ENCODE measurements around the gene TECTA. TPM values are rescaled to one million over a fixed set of nuclear protein-coding genes. Genes with fewer than 3 reads are reported as not detected.

Gene TECTA
- polyA plus RNA-seq, 1 of the 3 experiments (the other 2 are of a cell fraction), result 0.58 TPM

DNA sequence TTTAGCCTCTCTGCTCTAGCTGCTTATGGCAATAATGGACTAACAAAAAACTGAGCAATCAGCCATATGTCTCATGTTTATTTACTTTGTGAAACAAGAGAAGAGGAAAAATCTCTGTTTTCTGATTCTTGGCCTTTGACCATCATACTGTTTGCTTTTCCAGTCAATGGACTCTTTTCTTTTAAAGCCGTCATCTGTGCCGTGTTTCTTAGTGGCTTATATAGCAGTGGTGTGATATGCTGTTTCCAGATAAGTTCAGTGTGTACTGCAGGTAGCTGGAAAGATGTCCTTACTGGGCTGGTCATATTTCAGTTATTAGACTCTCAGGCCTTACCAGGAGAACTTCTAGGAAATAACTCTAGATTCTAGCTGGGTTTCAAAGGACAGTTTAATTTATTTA is 33.6 kb upstream of the TECTA start:
- no peaks in the 10 kb centered on the region for H3K79me2 ChIP-seq (ENCODE audit: insufficient read depth)
- DNase-seq, result no peak

DNA sequence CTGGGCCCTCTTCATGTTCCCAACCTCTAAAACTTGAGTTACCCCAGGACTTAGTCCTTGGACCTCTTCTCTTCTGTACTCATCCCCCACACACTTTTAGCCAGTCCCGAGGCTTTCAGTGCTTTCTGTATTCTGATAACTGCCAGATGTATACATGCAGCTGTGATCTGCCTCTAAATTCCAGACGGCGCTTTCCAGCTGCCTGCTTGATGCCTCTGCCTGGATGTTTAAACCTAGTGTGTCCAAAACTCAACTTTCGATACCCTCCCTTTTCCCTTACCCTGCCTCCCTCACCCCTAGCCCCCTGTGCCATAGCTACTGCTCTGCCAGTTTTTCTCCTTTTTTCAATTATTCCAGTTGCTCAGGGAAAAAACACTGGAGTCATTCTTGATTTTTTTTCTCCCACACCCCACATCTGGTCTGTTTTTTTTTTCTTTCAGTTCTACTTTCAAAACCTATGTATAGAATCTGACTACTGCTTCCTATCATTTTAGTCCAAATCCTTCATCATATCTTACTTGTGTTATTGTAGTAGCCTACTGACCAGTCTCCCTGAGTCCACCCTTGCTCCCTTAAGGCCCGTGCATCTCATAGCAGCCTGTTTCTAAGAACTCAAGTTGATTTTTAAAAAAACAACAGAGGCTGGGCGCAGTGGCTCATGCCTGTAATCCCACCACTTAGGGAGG is 32.9 kb upstream of the TECTA start:
- Histone ChIP-seq H3K79me2 (ENCODE audit: insufficient read depth) (no peaks in the 10 kb centered on the region), H3K9me2 (no peaks in the 10 kb centered on the region; the same call in 1 of the 2 replicates), H3K27me3 (ENCODE audit: insufficient read depth) (no peaks in the 10 kb centered on the region), H3K27ac (ENCODE audit: low read depth in 2 of 2, low read length in 1 of 2) (peak overlapping the region in 1 of 2 experiments; percentile 62; a peak in 2 of 4 replicates), H3F3A (replicated peaks; ENCODE audit: insufficient read depth) (peaks cover 3% of the 10 kb centered on the region), H3K4me2 (no peak overlapping the region), H3K36me3 (replicated peaks in 1 of 2; ENCODE audit: control insufficient read depth in 1 of 2, insufficient read depth in 2 of 2, low read length in 1 of 2) (peaks cover 53 to 61% of the 10 kb centered on the region in 2 experiments), H3K9me3 (no peaks in the 10 kb centered on the region), H4K20me1 (ENCODE audit: insufficient read depth) (no peaks in the 10 kb centered on the region), H2AFZ (ENCODE audit: low read depth) (no peak overlapping the region), H3K4me3 (ENCODE audit: low read depth in 2 of 2, low read length in 1 of 2) (no peak overlapping the region), H3K4me1 (ENCODE audit: control insufficient read depth in 1 of 2, insufficient read depth in 2 of 2, low read depth in 1 of 2, low read length in 1 of 2) (peaks cover 0 to 6% of the 10 kb centered on the region in 2 experiments; a peak in 2 of 4 replicates), H3K9ac (no peak overlapping the region)
- 83% methylated on average over 6 of the region's 6 CpGs for WGBS (ENCODE audit: low lambda C conversion rate)
- ChIA-PET CTCF (interaction anchor here (1.1 to 1.9 kb wide), 4 partner anchors 11 to 37 kb away, joined by 3 to 5 read pairs (median 4); no protein-coding TSS in a partner anchor), POLR2A (no interaction called here)
- DNase-seq, result peak; percentile 45
- TF ChIP-seq EP300 (IDR thresholded peaks at IDR 0.05; ENCODE audit: borderline replicate concordance in 1 of 2, low read depth in 1 of 2, low read length in 1 of 2), result 0 out of 4 replicates have a peak, but pooled peaks of 1 of the 2 experiments have one; percentile 38
- TF ChIP-seq GABPA (IDR thresholded peaks at IDR 0.05; ENCODE audit: low read depth), result no peak
- no peak for TF ChIP-seq RCOR1 (IDR thresholded peaks at IDR 0.05; ENCODE audit: low read length)

More for the DNA sequence above, 33.6 kb upstream of the TECTA start:
- Histone ChIP-seq H3K27ac (ENCODE audit: low read depth in 2 of 2, low read length in 1 of 2) (peak overlapping the region in 1 of 2 experiments; percentile 62; a peak in 2 of 4 replicates), H3K9me3 (no peaks in the 10 kb centered on the region), H3K27me3 (ENCODE audit: insufficient read depth) (no peaks in the 10 kb centered on the region), H3K4me2 (no peak overlapping the region), H3K9me2 (no peaks in the 10 kb centered on the region), H4K20me1 (ENCODE audit: insufficient read depth) (no peaks in the 10 kb centered on the region), H3K4me1 (ENCODE audit: control insufficient read depth in 1 of 2, insufficient read depth in 2 of 2, low read depth in 1 of 2, low read length in 1 of 2) (peaks cover 0 to 6% of the 10 kb centered on the region in 2 experiments; a peak in 2 of 4 replicates), H3K9ac (no peak overlapping the region), H3K36me3 (replicated peaks in 1 of 2; ENCODE audit: control insufficient read depth in 1 of 2, insufficient read depth in 2 of 2, low read length in 1 of 2) (peaks cover 50 to 61% of the 10 kb centered on the region in 2 experiments), H2AFZ (ENCODE audit: low read depth) (no peak overlapping the region), H3F3A (replicated peaks; ENCODE audit: insufficient read depth) (peaks cover 3% of the 10 kb centered on the region), H3K4me3 (ENCODE audit: low read depth in 2 of 2, low read length in 1 of 2) (no peak overlapping the region)
- TF ChIP-seq RFX5 (IDR thresholded peaks at IDR 0.05; ENCODE audit: low read length), result no peak
- no peak for TF ChIP-seq EZH2phosphoT487 (IDR thresholded peaks at IDR 0.05; ENCODE audit: borderline replicate concordance, low read depth)
- no peak for TF ChIP-seq TCF12 (IDR thresholded peaks at IDR 0.05)
- TF ChIP-seq MEF2A (IDR thresholded peaks at IDR 0.05; ENCODE audit: borderline replicate concordance, low read depth), result no peak
- TF ChIP-seq RAD21 (IDR thresholded peaks at IDR 0.05; ENCODE audit: low read length), result no peak
- no peak for TF ChIP-seq TAF1 (IDR thresholded peaks at IDR 0.05; ENCODE audit: borderline replicate concordance, low read depth, low read length)
- TF ChIP-seq ELF1 (IDR thresholded peaks at IDR 0.05), result no peak
- TF ChIP-seq, protein P1, sequence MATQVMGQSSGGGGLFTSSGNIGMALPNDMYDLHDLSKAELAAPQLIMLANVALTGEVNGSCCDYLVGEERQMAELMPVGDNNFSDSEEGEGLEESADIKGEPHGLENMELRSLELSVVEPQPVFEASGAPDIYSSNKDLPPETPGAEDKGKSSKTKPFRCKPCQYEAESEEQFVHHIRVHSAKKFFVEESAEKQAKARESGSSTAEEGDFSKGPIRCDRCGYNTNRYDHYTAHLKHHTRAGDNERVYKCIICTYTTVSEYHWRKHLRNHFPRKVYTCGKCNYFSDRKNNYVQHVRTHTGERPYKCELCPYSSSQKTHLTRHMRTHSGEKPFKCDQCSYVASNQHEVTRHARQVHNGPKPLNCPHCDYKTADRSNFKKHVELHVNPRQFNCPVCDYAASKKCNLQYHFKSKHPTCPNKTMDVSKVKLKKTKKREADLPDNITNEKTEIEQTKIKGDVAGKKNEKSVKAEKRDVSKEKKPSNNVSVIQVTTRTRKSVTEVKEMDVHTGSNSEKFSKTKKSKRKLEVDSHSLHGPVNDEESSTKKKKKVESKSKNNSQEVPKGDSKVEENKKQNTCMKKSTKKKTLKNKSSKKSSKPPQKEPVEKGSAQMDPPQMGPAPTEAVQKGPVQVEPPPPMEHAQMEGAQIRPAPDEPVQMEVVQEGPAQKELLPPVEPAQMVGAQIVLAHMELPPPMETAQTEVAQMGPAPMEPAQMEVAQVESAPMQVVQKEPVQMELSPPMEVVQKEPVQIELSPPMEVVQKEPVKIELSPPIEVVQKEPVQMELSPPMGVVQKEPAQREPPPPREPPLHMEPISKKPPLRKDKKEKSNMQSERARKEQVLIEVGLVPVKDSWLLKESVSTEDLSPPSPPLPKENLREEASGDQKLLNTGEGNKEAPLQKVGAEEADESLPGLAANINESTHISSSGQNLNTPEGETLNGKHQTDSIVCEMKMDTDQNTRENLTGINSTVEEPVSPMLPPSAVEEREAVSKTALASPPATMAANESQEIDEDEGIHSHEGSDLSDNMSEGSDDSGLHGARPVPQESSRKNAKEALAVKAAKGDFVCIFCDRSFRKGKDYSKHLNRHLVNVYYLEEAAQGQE (IDR thresholded peaks at IDR 0.05; ENCODE audit: low read depth, low read length), result no peak
- 70% methylated on average over 2 of the region's 2 CpGs for WGBS (ENCODE audit: low lambda C conversion rate)
- ChIA-PET POLR2A (no interaction called here), CTCF (interaction anchor here (1.1 to 1.9 kb wide), 6 partner anchors 11 to 43 kb away, joined by 3 to 5 read pairs (median 4); no protein-coding TSS in a partner anchor)
